ENCODE results near the gene COPZ2. TPM values are rescaled to one million over a fixed set of nuclear protein-coding genes. Genes with fewer than 3 reads are reported as not detected.

The COPZ2 gene
- total RNA-seq, 2 donors from 2014 or later, result 4.3 to 9.9 TPM

GRCh38 chr17:47982645-47983390 is 54.8 kb downstream of the COPZ2 start:
- Histone ChIP-seq H3K9ac (ENCODE audit: low read depth in 2 of 2, low read length in 2 of 2) (no peak overlapping the region), H3K4me1 (no peaks in the 10 kb centered on the region), H3K27ac (no peak overlapping the region)

GRCh38 chr17:47982091-47982617 is 55.4 kb downstream of the COPZ2 start:
- no peak for DNase-seq
- H3K4me1 ChIP-seq, result no peaks in the 10 kb centered on the region
- no peak overlapping the region for H3K4me3 ChIP-seq
- H3K9ac ChIP-seq (ENCODE audit: low read depth in 2 of 2, low read length in 2 of 2), result no peak overlapping the region
- H3K9me3 ChIP-seq, result no peaks in the 10 kb centered on the region
- H3K36me3 ChIP-seq, result peaks cover 12% of the 10 kb centered on the region
- no peaks in the 10 kb centered on the region for H3K27me3 ChIP-seq
- intact Hi-C loops (cut with DNase I), result no loop called here
- H3K27ac ChIP-seq, result no peak overlapping the region
- TF ChIP-seq CTCF (IDR thresholded peaks at IDR 0.05), result no peak

More at GRCh38 chr17:47982645-47983390, 54.8 kb downstream of the COPZ2 start:
- Histone ChIP-seq H3K9me3 (no peaks in the 10 kb centered on the region), H3K27me3 (no peaks in the 10 kb centered on the region), H3K4me3 (no peak overlapping the region), H3K36me3 (peaks cover 12% of the 10 kb centered on the region)
- DNase-seq, result no peak
- no peak for TF ChIP-seq CTCF (IDR thresholded peaks at IDR 0.05)
- intact Hi-C loops (cut with DNase I), result no loop called here

GRCh38 chr17:47981462-47981861 is 56.1 kb downstream of the COPZ2 start:
- DNase-seq, result no peak
- intact Hi-C loops (cut with DNase I), result no loop called here
- peaks cover 12% of the 10 kb centered on the region for H3K36me3 ChIP-seq

GRCh38 chr17:47980541-47980940 is 57.1 kb downstream of the COPZ2 start:
- Histone ChIP-seq H3K9ac (ENCODE audit: low read depth in 2 of 2, low read length in 2 of 2) (no peak overlapping the region), H3K27ac (no peak overlapping the region), H3K4me1 (no peaks in the 10 kb centered on the region), H3K9me3 (no peaks in the 10 kb centered on the region), H3K36me3 (peaks cover 12% of the 10 kb centered on the region), H3K4me3 (no peak overlapping the region), H3K27me3 (no peaks in the 10 kb centered on the region)
- intact Hi-C loops (cut with DNase I), result no loop called here
- no peak for DNase-seq
- no peak for TF ChIP-seq CTCF (IDR thresholded peaks at IDR 0.05)

More at GRCh38 chr17:47981462-47981861, 56.1 kb downstream of the COPZ2 start:
- Histone ChIP-seq H3K27ac (no peak overlapping the region), H3K4me1 (no peaks in the 10 kb centered on the region), H3K9me3 (no peaks in the 10 kb centered on the region), H3K27me3 (no peaks in the 10 kb centered on the region), H3K4me3 (no peak overlapping the region), H3K9ac (ENCODE audit: low read depth in 2 of 2, low read length in 2 of 2) (no peak overlapping the region)
- TF ChIP-seq CTCF (IDR thresholded peaks at IDR 0.05), result no peak

- intact Hi-C loops (cut with DNase I), result loop anchor here (2.0 to 10.0 kb wide), 2 partner anchors 38 to 134 kb away; partner anchors contain the start of gene SCRN2
- no peak for DNase-seq
- Histone ChIP-seq H3K27me3 (no peaks in the 10 kb centered on the region), H3K9me3 (no peaks in the 10 kb centered on the region), H3K4me3 (no peak overlapping the region), H3K36me3 (peaks cover 24% of the 10 kb centered on the region), H3K27ac (no peak overlapping the region), H3K9ac (ENCODE audit: low read depth in 2 of 2, low read length in 2 of 2) (no peak overlapping the region), H3K4me1 (no peaks in the 10 kb centered on the region)
- peak; percentile 60 for TF ChIP-seq CTCF (IDR thresholded peaks at IDR 0.05)
Observed at GRCh38 chr17:47978324-47978723, 59.3 kb downstream of the COPZ2 start.

Small RNA genes within 50 kb of the gene (microRNA-seq; reads per million reads assigned to microRNA genes)
- gene MIR152, result 858 reads per million, percentile 78 among the genes with 10 or more reads in this experiment

Other genes with a start within 250 kb of the COPZ2 start
- gene OSBPL7, start 216.0 kb downstream of the COPZ2 start, total RNA-seq, result 10 to 100 TPM; 34.8 to 93.6 TPM
- gene MRPL10, start 206.3 kb downstream of the COPZ2 start, total RNA-seq, result 10 to 100 TPM; 32.2 to 50.8 TPM
- gene LRRC46, start 206.1 kb downstream of the COPZ2 start, total RNA-seq, result under 1 TPM; 0.20 to 0.21 TPM
- gene SCRN2, start 196.5 kb downstream of the COPZ2 start, total RNA-seq, result 10 to 100 TPM; 36.8 to 40.0 TPM
- gene SP6, start 186.6 kb downstream of the COPZ2 start, total RNA-seq, result 1 to 10 TPM; 8.7 to 8.8 TPM
- gene SP2, start 141.6 kb downstream of the COPZ2 start, total RNA-seq, result 10 to 100 TPM; 18.1 to 21.6 TPM
- 10 to 100 TPM; 18.1 to 70.5 TPM for gene PNPO, start 96.2 kb downstream of the COPZ2 start, total RNA-seq
- gene PRR15L, start 79.9 kb downstream of the COPZ2 start, total RNA-seq, result 100 to 1,000 TPM; 223 to 259 TPM
- gene CDK5RAP3, start 66.7 kb downstream of the COPZ2 start, total RNA-seq, result 100 to 1,000 TPM; 131 to 172 TPM
- 100 to 1,000 TPM; 158 to 264 TPM for gene NFE2L1, start 10.6 kb upstream of the COPZ2 start, total RNA-seq
- 10 to 100 TPM; 32.3 to 53.0 TPM for gene CBX1, start 63.7 kb upstream of the COPZ2 start, total RNA-seq
- 10 to 100 TPM; 18.7 to 24.4 TPM for gene SNX11, start 70.0 kb upstream of the COPZ2 start, total RNA-seq

All from colonic mucosa (tissue), 4 donors.